NCI-H526 treated with DMSO at 0.1 percent for 48 hours (cell line): Measurements from ENCODE around the gene BPIFA1.
A peak's percentile ranks its signal among the peaks of the same experiment; 100 is the strongest.

Experiments used
- DNase-seq: peaks from one replicate; lab custom pipeline; 2025; lab: John Stamatoyannopoulos, UW

The BPIFA1 gene

GRCh38 chr20:33239979-33240736, 4.4 kb downstream of the BPIFA1 start:
- no peak for DNase-seq

GRCh38 chr20:33240923-33241322, 5.1 kb downstream of the BPIFA1 start:
- DNase-seq = no peak

GRCh38 chr20:33242319-33243100, 6.7 kb downstream of the BPIFA1 start:
- DNase-seq = no peak

- DNase-seq = no peak
These were observed 10.3 kb downstream of the BPIFA1 start for GRCh38 chr20:33246077-33246476.

GRCh38 chr20:33249456-33249855, 13.7 kb downstream of the BPIFA1 start:
- no peak for DNase-seq

GRCh38 chr20:33250666-33251065, 14.9 kb downstream of the BPIFA1 start:
- no peak for DNase-seq

GRCh38 chr20:33251496-33251895, 15.7 kb downstream of the BPIFA1 start:
- no peak for DNase-seq

GRCh38 chr20:33252460-33252859, 16.7 kb downstream of the BPIFA1 start:
- no peak for DNase-seq

GRCh38 chr20:33255005-33255404, 19.2 kb downstream of the BPIFA1 start:
- no peak for DNase-seq

GRCh38 chr20:33257237-33257636, 21.4 kb downstream of the BPIFA1 start:
- no peak for DNase-seq

GRCh38 chr20:33259371-33259770, 23.6 kb downstream of the BPIFA1 start:
- no peak for DNase-seq

- DNase-seq = no peak
These were observed 25.7 kb downstream of the BPIFA1 start for GRCh38 chr20:33261465-33261864.

GRCh38 chr20:33262658-33263065, 26.9 kb downstream of the BPIFA1 start:
- peak; percentile 44 for DNase-seq

GRCh38 chr20:33263784-33264183, 28.0 kb downstream of the BPIFA1 start:
- no peak for DNase-seq

GRCh38 chr20:33267701-33268100, 31.9 kb downstream of the BPIFA1 start:
- DNase-seq = no peak

- DNase-seq = no peak
These were observed 36.5 kb downstream of the BPIFA1 start for GRCh38 chr20:33272155-33272873.

- no peak for DNase-seq
These were observed 37.5 kb downstream of the BPIFA1 start for GRCh38 chr20:33273117-33273851.

- DNase-seq = no peak
These were observed 39.4 kb downstream of the BPIFA1 start for GRCh38 chr20:33275215-33275614.

GRCh38 chr20:33275871-33276270, 40.1 kb downstream of the BPIFA1 start:
- DNase-seq = no peak

GRCh38 chr20:33276303-33277113, 40.7 kb downstream of the BPIFA1 start:
- DNase-seq = no peak
